GM21367 (cell line): ENCODE data around the gene TUBGCP2.

Source experiments
- ATAC-seq: cut with Tn5 transposase; IDR thresholded peaks from one replicate; pipeline ENCODE4 v1.9.1; 2021; ENCODE audit not compliant: unreplicated experiment

Gene TUBGCP2

DNA sequence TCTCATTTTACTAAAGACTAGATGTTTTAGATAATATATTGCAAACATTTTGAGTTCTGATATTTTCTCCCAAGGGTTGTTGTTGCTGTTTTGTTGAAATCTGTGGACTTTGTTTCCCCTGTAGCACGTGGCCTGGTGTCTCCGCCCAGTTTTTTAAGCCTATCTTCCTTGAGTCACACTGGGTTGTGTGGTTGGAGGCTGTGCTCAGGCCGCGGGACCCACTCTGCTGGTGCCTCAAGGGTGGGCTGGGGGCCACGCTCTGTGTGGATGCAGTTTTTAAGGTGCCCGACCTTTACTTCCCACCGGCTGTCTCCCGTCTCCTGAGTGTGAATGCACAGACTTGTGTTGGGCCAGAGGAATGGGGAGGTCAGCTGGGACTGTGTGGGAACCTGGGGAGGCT lies 34.3 kb upstream of the TUBGCP2 start:
- ATAC-seq = no peak

DNA sequence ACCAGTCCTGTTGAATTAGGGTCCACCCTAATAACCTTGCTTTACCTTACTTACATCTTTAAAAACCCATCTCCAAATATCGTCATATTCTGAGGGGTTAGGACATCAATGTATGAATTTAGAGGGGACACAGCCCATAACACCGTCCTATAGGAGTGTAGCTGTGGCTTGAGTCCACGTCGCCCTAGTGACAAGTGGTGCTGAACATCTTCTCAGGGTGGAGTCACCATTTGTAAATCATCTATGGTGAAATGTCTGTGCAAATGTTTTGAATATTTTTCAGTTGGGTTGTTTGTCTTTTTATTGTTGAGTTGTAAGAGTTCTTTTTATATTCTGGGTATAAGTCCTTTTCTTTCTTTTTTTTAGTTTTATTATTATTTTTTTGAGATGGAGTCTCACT lies 33.3 kb upstream of the TUBGCP2 start:
- no peak for ATAC-seq

DNA sequence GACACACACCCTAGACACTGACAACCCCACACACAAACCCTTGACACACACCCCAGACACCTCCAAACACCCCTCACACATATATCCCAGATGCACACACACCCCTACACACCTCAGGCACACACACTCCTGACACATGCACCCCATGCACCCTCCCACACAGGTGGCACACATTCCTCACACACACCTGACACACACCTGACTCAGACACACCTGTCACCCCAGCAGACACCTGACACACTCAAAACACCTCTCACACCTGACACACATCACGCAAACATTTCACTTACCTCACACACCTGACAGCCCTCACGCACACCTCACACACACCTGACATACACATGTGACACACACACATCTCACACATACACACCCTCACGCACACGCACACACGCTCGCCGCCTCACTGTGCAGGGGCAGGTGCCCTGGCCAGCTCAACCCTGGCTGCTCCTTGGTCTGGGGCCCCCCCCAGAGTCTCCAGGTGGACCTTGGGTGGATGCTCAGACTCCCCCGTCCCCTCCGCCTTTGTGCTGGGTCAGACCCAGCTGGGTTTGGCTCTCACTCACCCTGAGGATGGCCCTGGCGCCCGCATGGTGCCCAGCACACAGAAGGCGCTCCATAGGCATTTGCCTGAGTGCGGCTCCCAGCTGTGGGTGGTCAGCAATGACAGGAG lies 31.2 kb upstream of the TUBGCP2 start:
- ATAC-seq = no peak

DNA sequence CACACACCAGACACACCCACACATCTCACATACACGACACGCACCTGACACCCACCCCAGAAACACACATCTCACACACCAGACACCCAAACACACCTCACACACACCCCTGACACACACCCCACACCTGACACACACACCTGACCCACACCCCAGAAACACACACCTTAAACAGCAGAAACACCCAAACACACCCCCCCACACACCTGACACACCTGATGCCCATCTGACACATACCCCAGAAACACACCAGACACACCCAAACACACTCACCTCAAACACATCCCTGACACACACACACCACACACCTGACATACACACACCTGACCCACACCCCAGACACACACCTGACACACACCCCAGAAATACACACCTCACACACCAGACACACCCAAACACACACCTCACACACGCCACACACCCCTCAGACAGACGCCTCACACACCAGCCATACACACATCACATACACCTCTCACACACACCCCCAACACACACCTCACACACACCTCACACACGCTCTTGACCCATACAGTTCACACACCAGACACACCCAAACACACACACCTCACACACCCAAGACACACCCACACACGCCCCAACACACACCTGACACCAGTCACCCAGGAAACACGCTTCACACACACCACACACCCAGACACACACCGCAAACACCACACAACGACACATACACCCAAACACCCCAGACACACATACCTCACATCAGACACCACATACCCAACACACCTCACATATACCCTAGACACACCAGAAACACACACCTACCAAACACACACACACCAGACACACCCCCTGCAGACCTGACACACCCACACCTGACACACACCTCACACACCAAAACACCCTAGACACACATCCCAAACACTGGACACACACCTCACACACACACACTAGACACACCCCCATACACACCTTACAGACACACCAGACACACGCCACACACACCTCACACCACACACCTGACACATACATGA lies 29.7 kb upstream of the TUBGCP2 start:
- ATAC-seq = no peak

DNA sequence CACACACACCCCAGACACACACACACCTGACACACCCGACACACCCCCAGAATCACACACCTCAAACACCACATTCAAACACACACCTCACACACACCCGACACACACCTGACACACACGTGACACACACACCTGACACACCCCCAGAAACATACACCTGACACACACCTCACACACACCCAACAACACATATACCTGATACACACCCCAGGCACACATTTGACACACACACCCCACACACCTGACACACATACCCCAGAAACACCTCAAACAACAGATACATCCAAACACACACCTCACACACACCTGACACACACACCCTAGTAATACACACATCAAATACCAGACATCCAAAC lies 28.7 kb upstream of the TUBGCP2 start:
- ATAC-seq = no peak

DNA sequence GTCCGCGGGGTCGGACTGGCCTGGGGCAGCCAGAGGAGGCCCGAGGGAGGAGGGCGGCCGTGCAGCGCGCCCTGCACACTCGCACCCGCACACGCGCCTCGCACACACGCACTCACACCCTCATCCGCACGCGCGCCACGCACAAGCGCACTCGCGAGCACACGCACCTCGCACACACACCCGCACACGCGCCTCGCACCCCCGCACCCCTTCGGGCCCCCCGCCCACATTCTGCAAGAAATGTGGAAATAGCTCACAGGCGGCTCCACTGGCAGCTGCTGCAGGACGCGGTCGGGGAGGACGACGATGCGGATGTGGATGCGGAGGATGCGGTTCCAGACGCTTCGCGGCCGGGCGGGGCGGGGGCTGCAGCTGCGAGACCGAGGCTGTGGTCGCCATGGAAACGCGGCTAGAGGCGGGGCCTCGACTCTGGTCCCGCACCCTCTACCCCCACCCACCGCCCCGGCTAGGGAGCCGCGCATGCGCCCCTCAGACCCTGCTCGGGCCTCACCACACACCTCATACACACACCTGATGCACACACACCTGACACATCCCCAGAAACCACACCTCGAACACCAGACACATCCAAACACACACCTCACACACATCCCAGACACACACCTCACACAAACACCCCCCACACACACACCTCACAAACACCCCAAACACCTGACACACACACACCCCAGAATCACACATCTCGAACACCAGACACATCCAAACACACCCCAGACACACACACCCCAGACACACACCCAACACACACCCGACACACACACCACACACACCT lies 28.1 kb upstream of the TUBGCP2 start, which contains the start of gene CALY:
Gene CALY (minus strand): TSS at position 320 of the 793 bp plus-strand sequence. CDS start 7,907 bp downstream, outside the sequence.
- no peak for ATAC-seq

DNA sequence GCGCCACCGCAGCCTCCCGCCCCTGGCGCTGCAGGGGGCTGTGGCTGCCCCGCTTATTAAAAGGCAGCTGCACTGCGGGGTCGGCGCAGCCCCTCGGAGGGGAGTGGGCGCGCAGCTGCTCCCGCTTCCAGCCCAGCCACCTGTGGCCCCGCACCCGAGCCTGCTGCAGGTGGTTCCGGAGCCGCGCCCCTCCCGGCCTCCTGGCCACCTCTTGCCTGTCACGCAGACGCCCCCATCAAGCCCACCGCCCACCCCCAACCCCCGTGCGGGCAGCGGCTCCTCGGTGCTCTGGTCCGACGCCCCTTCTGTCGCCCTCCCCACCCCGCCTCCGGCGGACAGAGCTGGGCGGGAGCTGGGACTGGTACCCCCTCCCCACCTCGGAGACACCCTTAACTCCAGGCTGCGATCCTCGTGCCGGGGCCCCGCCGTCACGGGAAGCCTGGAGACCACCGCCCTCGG lies 27.5 kb upstream of the TUBGCP2 start:
- ATAC-seq = no peak

DNA sequence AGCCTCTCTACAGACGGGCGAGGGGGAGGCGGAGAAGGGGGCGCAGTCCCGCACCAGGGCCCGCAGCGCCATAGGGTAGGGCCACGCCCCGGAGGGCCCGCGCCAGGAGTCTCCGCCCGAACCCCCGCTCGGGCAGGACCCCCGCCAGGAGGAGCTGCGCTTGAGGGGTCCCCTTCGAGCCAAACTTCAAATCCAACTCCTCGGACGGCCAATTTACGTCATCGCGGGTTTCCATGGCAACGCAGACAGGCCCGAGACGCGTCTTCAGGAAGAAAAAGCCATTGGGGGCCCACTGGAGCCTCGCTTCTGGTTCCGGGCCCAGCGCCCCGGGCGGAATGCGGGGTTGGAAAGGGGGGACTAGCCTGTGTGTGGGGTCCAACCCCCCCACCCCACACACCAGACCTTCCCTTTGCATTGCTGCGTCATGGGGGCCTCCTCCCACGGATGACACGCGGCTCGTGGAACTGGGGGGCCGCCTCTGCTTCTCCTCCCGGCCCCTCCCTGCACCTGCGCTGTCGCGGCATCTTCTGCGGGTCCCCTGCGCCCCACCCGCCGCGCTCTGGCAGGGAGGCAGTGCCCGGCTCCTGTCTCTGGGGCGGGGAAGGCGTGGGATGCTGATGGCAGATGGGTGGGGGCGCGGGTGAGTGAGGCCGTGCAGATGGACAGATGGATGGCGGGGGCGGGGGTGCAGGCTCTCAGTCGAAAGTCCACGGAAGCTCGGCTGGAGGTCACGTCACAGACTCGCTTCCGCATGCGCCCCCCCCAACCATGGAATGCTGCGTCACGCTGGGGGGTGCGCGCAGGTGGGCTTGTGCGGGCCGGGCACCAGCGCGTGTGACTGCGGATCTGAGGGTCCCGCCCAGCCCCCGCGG lies 26.8 kb upstream of the TUBGCP2 start:
- no peak for ATAC-seq

DNA sequence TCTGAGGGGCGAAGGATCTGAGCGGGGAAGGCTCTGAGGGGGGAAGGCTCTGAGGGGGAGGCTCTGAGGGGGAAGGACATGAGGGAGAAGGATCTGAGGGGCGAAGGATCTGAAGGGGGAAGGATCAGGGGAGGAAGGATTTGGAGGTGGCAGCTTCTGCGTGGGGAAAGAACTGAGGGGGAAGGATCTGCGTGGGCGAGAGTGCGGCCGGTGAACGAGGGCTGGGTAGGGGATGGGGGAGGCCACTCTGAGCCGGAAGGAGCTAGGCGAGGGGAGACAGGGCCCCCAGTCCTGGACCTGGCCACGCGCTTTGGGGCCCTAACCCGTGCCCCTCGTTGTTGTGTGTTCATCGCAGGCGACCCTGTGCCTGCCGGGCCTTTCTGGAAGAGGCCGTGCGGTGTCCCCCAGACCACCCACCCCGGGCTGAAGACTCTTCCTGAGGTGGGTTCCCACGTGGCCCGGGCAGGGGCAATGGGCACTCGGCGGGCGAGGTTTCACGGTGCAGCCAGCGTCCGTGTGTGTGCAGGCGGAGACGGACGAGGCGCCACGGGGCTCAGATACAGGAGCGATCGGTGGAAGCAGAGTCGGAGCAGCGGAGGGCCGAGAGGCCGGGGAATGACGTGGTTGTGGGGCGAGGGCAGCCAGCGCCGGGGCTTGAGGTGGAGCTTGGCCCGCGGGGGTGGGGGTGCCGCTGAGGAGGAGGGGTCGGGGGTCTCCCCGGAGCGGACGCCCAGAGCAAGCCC lies 26.0 kb upstream of the TUBGCP2 start:
- no peak for ATAC-seq

DNA sequence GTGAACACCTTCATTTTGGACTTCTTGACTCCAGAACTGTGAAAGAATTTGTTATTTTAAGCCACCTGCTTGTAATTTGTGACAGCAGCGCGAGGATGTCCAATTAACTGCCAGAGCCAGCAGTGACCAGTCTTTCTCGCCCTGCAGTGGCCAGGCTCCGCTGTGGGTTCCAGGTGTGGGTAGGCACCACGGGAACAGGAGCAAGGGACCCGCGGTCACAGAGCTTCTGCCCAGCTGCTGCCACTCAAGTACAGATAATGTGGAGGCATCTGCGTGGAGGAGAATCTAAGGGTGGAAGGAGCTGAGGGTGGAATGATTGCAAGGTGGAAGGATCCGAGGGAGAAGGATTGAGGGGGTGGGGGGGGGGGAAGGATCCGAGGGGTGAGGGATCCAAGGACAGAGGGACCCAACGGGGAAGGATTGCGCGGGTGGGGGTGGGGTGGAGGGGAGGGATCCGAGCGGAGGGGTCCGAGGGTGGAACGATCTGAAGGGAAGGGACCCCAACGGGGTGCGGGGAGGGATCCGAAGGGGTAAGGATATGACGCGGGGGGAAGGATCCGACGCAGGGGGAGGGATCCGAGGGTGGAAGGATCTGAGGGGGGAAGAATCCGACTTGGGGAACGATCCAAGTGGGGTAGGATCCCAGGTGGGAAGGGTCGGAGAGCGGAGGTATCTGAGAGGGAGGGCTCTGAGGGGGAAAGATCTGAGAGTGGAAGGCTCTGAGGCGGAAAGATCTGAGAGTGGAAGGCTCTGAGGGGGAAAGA lies 24.4 kb upstream of the TUBGCP2 start:
- ATAC-seq = no peak

DNA sequence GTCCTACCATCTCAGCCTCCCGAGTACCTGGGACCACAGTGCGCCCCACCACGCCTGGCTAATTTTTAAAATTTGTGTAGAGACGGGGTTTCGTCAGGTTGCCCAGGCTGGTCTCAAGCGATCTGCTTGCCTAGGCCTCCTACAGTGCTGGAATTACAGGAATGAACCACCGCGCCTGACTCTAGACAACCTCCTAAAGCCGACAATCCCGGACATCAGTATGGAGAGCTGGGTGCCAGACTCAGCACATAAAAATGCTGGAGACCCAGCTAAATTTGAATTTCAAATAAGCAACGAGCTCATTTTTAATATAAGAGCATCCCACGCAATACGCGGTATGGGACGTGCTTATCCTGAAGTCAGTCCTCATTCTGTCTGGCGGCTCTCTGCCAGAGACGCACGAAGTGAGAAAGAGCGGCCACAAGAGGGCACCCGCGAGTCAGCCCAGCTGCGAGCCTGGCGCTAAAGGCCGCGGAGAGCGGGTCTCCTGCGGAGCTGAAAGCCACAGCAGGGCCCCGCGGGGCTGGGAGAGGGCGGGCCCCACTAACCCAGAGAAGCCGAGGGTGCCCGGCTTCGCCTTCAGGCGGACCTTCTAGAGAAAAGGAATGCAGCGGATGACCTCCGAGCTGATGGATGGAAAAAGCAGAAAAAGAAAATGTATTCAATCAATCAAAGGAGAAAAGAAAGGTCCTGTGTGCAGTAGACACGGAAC lies 21.0 kb upstream of the TUBGCP2 start:
- ATAC-seq = peak; percentile 88

DNA sequence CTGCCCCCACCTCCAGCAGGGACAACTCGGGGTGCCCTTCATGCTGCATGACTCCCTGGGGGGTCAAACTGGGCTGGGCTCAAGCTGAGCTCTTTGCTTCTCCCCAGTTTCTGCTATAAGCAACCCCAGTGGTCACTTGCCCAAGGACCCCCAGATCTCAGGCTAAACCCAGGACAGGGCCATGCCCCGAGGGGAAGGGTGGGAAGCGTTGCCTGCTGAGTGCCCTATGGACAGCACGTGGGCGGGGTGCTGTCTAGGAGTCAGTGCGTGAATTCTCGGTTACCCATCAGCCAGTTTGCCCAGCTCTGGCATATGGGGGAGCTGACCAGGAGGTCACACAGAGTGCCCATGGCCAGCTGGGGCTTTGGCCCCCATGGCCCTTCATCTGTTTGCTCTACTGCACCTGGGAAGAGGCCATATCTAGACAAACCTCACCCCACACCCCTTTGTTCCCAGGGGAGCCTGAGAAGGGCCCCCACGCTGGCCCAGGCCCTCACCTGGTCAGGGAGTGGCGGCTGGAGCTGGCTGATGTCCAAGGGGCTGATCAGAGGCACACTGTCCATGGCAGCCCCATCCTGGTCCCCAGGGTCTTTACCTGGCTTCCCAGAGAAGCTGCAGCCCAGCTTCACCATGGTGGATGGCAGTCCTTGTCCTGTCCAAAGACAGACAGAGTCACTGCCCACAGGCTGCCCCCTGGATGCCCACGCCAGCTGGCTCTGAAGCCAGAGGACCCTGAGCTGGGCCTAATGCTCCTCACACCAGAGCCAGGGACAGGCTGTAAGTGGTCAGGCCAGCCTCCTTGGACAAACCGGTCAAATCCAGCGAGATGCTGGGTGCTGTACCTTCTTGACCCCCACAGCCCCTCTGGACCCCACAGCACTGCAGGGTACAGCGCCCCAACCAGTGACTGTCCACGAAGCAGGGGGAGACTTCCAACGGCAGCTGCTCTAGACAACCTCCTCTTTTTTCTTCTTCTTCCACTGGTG lies 20.0 kb upstream of the TUBGCP2 start:
- no peak for ATAC-seq

DNA sequence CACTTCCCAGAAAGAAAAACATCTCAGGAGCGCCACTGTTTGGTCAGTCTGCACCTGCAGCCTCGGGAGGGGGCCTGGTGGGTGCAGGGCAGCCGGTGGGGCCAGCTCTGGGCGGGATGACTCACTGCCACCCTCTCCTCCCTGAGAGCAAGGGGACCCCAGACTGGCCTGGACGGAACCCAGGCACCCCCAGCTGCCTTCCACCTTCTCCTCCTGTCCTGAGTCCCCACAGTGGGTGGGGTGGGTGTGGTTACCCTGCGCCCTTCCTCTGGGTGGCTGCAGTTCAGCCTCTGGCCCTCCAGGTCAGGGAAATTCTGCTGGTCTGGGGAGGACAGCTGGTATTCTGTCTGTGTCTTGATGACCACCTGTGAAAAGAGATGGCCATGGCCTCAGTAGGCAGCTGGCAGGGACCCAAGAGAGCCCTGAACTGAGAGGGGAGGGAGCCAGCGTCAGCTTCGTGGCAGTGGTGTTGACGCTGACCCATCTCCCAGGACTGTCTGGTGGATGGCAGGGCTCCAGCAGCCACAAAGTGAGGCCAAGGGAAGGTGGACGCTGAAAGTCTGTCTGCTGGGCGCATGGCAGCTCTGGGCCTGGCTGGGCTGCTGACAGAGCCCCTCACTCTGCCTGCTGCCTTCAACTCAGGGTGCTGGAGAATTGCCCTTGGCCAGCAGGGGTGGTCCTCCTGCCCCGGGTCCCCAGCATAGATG lies 19.1 kb upstream of the TUBGCP2 start:
- no peak for ATAC-seq

DNA sequence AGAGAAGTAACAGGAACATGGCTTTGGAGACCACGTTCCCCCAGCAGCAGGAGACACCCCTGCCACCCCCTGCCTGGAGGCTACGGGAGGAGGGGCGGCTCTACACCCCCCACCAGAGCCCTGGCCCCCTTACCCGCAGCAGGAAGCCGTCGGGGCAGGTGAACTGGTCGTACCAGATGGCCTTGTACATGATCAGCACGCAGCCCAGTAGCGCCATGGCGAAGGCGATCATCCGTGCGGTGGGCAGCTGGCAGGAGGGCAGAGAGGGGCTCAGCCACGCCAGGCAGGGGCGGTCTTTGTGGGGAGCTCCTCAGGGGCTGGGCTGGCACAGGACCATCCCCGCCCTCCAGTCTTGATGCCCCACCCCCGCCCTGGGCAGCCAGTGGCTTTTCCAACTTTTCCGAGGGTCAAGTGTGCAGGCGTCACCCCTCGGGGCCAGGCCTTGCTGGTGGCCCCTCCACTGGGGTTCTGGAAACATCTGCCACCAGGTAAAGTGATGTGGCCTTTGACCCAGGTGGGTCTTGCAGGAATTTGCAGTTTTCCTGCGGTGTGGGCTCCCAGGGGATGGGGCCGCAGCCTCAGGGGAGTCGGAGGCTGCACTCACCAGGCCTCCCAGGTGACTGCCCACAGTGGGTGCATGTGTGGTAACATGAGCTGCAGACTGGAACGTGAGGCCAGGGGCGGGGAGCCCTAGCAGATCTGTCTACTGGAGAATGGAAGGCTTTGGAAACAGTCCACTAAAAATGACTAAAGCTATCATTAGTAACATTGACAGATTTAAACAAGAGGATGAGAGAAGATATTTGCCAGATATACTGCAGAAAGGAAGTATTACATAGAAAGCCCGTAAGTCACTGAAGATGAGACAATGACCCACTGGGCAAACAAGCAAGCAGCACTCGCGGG lies 18.3 kb upstream of the TUBGCP2 start:
- ATAC-seq = no peak

DNA sequence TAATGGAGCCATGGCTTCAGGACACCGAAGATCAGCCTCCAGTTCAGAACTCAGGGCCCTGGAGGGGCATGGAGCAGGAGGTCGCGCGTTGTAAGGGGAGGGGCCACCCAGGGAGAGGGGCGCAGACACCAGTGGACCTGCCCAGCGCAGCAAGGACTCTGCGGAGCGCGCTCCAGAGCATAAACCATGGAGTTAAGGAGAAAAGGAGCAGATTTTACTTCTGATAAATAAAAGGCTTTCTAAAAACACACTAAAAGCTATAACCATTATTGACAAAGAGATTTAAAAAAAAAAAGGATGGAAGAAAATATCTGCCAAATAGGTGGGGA lies 17.5 kb upstream of the TUBGCP2 start:
- ATAC-seq = no peak
